ENCODE results near the gene FAM186B.
A peak's percentile ranks its signal among the peaks of the same experiment; 100 is the strongest.

The FAM186B gene

DNA sequence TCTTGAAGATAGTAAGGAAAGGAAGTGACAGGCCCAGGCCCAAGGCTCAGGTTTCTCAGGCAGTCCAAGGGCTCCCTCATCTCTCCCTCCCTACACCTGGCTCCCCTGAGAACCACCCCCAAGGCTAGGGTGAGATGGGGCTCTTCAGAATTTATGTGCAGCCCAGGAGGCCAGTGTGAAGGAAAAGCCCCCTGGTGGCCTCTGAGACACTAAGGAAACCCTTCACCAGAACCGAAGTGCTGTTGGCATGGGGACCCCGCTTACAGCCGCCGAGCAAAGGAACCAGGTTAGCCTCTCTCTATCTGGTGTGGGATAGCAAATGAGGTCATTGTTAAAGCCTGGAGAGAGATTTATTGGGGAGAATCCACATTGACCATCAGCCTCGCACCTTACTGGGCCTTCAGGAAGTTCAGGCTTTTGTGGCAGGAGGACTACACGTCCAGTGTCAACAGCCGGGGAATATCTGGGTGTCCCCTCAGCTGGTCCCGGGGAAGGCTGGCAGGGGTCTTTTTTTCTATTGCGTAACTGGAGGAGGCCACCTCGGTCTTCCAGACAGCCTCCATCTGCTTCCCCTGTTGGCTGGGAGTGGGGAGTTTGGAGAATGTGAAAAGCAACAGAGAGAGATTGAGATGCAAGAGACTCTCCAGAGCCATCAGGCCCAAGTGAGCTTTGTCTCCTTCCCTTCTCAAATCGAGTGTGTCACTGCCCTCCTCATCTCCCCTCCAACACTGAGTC, 18.1 kb downstream of the FAM186B start:
- DNase-seq (ENCODE audit: low spot score): no peak
- TF ChIP-seq, protein P1, sequence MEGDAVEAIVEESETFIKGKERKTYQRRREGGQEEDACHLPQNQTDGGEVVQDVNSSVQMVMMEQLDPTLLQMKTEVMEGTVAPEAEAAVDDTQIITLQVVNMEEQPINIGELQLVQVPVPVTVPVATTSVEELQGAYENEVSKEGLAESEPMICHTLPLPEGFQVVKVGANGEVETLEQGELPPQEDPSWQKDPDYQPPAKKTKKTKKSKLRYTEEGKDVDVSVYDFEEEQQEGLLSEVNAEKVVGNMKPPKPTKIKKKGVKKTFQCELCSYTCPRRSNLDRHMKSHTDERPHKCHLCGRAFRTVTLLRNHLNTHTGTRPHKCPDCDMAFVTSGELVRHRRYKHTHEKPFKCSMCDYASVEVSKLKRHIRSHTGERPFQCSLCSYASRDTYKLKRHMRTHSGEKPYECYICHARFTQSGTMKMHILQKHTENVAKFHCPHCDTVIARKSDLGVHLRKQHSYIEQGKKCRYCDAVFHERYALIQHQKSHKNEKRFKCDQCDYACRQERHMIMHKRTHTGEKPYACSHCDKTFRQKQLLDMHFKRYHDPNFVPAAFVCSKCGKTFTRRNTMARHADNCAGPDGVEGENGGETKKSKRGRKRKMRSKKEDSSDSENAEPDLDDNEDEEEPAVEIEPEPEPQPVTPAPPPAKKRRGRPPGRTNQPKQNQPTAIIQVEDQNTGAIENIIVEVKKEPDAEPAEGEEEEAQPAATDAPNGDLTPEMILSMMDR (IDR thresholded peaks at IDR 0.05): no peak
- no peak overlapping the region for H3K27ac ChIP-seq
- no peak overlapping the region for H3K4me3 ChIP-seq

DNA sequence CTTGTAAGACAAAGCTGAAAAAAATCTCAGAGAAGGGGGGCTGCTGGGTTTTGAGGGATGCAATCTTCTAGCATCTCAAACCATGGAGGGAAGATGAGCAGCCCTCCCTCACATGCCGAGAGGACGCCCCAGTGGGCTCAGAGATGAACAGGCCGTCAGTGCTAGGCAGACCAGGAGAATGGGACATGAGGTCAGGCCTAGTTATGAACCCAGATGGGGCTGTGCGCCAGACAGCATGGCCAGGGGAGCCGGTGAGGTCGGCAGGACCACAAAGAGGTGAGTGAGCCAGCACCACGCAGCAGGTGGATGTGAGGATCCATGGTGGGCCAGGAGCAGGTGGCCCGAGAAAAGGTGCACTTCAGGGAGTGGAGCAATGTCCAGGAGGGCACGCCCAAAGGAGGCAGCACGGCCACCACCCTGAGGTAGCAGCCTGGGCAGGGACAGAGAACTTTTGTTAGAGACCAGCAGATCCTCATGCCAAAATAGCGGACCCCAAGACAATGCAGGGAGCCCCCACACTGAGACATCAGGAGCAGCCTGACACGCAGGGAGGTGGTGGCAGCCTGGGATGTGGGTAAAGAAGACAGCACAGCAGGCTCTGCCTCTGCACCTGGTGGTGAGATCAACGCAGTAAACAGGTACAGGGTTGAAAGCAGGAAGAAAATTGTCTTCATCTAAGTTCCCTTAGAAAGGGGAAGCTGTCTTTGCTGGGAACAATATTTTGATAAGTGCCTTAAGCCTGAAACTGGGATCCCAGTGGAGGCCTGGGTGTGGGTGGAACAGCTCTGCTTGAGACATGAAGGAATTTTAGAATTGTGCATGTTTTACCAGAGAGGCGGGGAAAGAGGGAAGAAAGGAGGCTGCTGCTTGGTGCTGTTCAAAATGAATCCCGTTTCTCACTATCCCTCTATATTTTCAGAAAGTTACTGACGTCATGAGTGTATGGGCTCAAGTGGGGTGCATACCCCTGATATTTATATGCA, 19.7 kb downstream of the FAM186B start:
- Histone ChIP-seq H3K4me3 (no peak overlapping the region), H3K27ac (no peak overlapping the region)
- TF ChIP-seq, protein P1 (IDR thresholded peaks at IDR 0.05): no peak
- DNase-seq (ENCODE audit: low spot score): no peak

DNA sequence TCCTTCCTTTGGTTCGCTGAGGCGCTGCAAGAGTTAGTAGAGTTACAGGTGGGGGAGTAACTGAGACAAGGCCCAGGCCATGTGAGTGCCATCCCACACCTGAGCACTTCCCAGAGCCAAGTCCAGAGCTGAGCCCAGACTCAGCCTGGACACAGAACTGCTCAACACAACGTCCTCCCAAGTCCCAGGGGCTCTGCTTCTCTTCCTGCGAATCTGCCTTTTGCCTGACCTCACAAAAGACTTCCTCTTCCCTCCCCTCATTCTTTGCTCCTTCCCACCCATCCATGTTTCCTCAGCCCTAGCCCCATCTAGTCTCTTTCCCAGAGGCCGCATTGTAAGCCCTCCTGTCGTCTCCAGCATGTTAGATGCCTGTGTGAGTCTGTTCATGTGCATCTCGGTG, 20.8 kb downstream of the FAM186B start:
- Histone ChIP-seq H3K4me3 (no peak overlapping the region), H3K27ac (no peak overlapping the region)
- no peak for DNase-seq (ENCODE audit: low spot score)
- TF ChIP-seq, protein P1 (IDR thresholded peaks at IDR 0.05): no peak

DNA sequence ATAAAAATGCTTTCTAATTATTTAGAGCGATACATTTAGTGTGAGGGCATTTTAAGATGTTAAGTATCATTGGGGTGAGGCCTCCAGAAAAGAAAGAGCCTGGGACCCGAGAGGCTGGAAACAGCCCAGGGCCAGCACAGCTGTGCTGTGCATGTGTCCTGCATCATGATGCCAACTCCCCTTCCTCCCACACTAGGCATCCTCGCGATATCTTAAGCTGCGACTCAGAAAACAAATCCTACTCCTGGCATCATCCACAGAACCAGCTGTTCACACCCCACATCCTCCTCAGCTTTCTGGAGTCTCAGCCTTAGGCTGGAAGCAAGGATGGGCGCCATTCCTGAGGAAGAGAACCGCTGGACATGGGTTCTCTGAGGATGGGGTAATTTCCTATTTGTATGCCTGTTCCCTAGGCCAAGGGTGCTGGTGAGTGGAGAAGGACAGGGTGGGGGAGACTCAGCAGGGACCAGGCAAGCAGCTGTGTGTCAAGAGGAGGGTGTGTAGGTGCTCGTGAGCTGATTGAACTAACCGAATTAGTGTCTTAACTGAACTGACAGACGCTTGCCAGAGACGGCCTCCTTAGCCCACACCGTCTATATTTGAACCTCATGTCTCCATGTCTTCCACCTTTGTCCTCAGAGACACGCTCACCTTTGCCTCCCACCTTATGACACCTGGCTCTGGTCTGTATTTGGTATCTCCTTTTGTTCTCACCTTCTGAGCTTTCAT, 21.9 kb downstream of the FAM186B start:
- TF ChIP-seq, protein P1 (IDR thresholded peaks at IDR 0.05): no peak
- no peak for DNase-seq (ENCODE audit: low spot score)
- H3K27ac ChIP-seq: peak overlapping the region in 1 of 2 donors; percentile 15
- H3K4me3 ChIP-seq: no peak overlapping the region

DNA sequence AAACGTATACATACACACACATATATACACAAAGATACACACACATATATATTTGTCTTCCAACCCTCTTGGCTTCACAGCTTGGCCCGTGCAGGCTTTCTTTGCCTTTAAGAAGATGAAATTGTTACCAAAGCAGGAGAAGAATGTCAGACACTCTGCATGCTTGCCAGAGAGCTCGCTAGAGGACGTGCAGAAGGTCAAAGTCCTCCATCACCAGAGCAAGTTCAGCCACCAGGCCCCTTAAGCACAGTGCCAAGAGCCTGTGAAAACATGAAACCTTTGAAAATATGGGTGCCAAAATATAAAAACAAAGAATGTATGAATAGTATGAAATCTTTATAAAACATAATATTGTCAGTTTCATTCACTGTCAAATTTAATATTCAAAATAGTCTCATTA, 22.6 kb downstream of the FAM186B start:
- H3K27ac ChIP-seq: no peak overlapping the region
- no peak for DNase-seq (ENCODE audit: low spot score)
- no peak overlapping the region for H3K4me3 ChIP-seq
- TF ChIP-seq, protein P1 (IDR thresholded peaks at IDR 0.05): no peak

DNA sequence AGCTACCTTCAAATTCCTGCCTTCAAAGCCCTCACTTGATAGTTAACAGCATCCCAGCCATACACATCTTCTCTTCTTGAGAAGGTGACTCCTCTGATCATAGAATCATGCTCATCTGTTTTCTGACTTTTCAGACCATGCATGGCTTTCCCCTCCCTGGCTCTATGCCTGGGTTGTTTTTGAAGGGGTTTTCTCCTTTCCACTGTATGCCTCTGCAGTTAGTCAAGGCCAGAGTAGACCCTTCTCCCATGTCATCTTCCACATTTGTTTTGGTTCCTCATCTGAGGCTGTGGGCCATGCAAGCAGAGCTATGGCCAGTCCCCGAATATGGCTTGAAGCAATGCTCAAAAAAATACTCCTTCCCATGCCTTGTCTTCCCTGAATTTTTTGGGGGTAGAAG, 23.2 kb downstream of the FAM186B start:
- Histone ChIP-seq H3K4me3 (no peak overlapping the region), H3K27ac (no peak overlapping the region)
- no peak for DNase-seq (ENCODE audit: low spot score)
- TF ChIP-seq, protein P1 (IDR thresholded peaks at IDR 0.05): no peak

Measured in coronary artery (tissue), 2 donors.